PFSK-1 (cell line): ENCODE measurements around the gene STRA8.

Experiments used
- POLR2AphosphoS5 ChIP-seq: IDR thresholded peaks from 2 replicates; pipeline ENCODE4 v1.6.1; 2012; ENCODE audit warnings: low read depth, mild to moderate bottlenecking, control low read depth, low read length, moderate library complexity
- SIN3A ChIP-seq: IDR thresholded peaks from 2 replicates; pipeline ENCODE4 v1.6.1; 2012; ENCODE audit warnings: mild to moderate bottlenecking, low read length, moderate library complexity, borderline replicate concordance; ENCODE audit not compliant: insufficient read depth

DNA sequence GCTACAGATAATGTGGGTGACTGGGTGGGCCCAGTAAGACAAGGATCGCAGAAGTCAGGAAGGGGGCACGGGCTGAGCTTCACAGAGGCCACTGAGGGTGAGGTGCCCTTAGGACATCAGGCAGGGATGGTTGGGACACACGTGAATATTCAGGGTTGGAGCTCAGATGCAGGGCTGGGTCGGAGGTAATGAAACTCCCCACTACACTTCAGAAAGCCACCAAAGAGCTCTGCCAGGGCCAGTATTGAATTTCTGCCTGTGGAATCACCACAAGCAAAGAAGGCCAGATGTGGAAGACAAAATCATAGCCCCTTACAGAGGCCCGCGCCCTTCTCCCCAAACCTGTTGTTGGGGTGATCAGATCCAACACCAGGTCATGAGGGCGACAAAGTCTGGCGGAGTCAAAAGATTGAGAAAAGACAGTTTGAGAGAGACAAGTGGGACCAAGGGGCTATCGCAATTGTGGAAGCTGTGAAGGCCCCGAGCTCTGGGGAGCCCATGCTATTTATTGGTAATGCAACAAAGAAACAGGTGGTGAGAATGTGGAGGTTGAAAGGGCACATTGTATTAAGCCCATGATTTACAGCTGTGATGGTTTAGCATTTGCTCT, 42.4 kb downstream of the STRA8 start:
- TF ChIP-seq POLR2AphosphoS5: no peak
- TF ChIP-seq SIN3A: no peak
